ENCODE results near the gene PLSCR3. TPM values are rescaled to one million over a fixed set of nuclear protein-coding genes. Genes with fewer than 3 reads are reported as not detected.

PLSCR3 gene
- total RNA-seq, 2 experiments from 2014 or later = 69.3 to 78.9 TPM

DNA sequence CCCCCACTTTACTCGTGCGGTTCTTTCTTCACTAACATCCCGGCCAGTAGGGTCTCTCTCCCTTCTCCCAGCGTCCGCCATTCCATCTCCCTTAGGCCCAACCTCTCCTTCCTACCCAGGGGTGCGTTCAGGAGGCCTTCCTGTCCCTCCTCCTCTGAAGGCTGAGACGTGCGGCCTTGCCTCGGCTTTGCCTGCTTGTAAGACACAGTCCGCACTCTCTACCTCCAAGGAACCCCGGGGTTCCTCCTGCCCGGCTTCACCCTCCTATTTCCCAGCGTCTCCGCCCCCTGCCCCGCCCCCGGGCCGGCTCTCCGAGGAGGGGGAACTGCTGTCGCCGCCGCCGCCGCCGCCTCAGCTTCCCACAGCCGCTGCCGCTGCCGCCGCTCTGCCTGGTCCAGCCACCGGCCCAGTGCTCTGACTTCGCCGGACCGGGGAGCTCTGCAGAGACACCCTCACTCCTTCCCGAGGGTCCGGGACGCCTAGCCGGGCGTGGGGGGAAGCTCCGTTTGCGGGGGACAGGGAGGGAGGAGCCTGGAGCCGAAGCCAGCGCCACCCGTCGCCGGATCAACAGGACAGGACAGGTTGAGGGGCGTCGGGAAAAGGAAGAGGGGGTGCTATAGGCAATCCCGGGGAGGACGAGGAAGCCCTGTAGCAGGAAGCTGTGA, 43.8 kb upstream of the PLSCR3 start:
- no peaks in the 10 kb centered on the region for H3K9me3 Mint-ChIP-seq (ENCODE audit: low read depth)
- intact Hi-C loops (cut with DNase I, micrococcal nuclease) = loop anchor here (1.0 to 5.0 kb wide), 5 partner anchors 82 to 786 kb away; partner anchors contain the start of genes C17orf100 (in 1 of the 2), KCTD11 (in 1 of the 2), MED31 (in 1 of the 2) and SLC2A4 (in 1 of the 2)
- DNase-seq (peak; percentile 84), ATAC-seq (no peak)
- peaks cover 13% of the 10 kb centered on the region for H3K36me3 Mint-ChIP-seq (ENCODE audit: low read depth)
- H3K27ac Mint-ChIP-seq = peak overlapping the region; percentile 28
- H3K27me3 Mint-ChIP-seq = peaks cover 28% of the 10 kb centered on the region
- peaks cover 37% of the 10 kb centered on the region for H3K4me1 Mint-ChIP-seq
- ChIA-PET CTCF (interaction anchor here (0.5 to 2.5 kb wide), 6 partner anchors 10 to 114 kb away, joined by 3 to 16 read pairs (median 3); partner anchors contain the start of genes SLC35G6, TMEM256 and ZBTB4), POLR2A (interaction anchor here (0.6 to 0.7 kb wide), 2 partner anchors 46 to 245 kb away, joined by 3 read pairs; no protein-coding TSS in a partner anchor)
- peak overlapping the region; percentile 68 for H3K4me3 Mint-ChIP-seq

GRCh38 chr17:7437369-7437863, 43.1 kb upstream of the PLSCR3 start:
- ChIA-PET POLR2A (interaction anchor here (0.6 to 3.1 kb wide), 7 partner anchors 34 to 249 kb away, joined by 3 to 13 read pairs (median 8); partner anchors contain the start of genes MPDU1, POLR2A, TMEM256 and TP53), CTCF (interaction anchor here (0.6 to 3.5 kb wide), 29 partner anchors 8 to 250 kb away, joined by 3 to 27 read pairs (median 4); partner anchors contain the start of genes ACAP1, CHRNB1, NEURL4 and PLSCR3)
- Mint-ChIP-seq H3K36me3 (ENCODE audit: low read depth) (peaks cover 13% of the 10 kb centered on the region), H3K27ac (no peak overlapping the region), H3K4me3 (peak overlapping the region; percentile 92), H3K27me3 (peaks cover 25% of the 10 kb centered on the region), H3K4me1 (peaks cover 37% of the 10 kb centered on the region), H3K9me3 (ENCODE audit: low read depth) (no peaks in the 10 kb centered on the region)
- DNase-seq = no peak
- no peak for ATAC-seq
- intact Hi-C loops (cut with DNase I, micrococcal nuclease) = loop anchor here (1.0 to 5.0 kb wide), 5 partner anchors 81 to 785 kb away; partner anchors contain the start of genes C17orf100 (in 1 of the 2), KCTD11 (in 1 of the 2), MED31 (in 1 of the 2) and SLC2A4 (in 1 of the 2)

DNA sequence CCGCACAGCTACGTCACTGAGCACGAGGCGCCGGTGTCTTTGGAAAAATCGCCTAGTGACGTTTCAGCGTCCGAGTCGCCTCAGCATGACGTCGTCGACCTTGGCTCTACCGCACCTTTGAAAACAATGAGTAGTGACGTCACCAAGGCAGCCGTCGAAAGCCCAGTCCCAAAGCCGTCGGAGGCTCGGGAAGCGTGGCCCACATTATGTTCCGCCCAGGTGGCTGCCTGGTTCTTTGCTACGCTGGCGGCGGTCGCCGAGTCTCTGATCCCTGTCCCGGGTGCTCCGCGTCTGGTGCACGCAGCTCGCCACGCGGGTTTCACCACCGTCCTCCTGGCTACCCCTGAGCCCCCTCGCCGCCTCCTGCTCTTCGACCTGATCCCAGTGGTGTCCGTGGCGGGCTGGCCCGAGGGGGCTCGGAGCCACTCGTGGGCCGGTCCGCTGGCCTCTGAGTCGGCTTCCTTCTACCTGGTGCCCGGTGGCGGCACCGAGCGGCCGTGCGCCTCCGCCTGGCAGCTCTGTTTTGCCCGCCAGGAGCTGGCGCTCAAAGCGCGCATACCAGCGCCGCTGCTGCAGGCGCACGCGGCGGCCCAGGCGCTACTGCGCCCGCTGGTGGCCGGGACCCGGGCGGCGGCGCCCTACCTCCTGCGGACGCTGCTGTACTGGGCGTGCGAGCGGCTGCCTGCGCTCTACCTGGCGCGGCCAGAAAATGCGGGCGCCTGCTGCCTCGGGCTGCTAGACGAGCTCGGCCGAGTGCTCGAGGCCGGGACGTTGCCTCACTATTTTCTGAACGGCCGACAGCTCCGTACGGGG, 42.4 kb upstream of the PLSCR3 start:
- POLR2A ChIA-PET = interaction anchor here (0.5 to 3.1 kb wide), 9 partner anchors 33 to 250 kb away, joined by 3 to 13 read pairs (median 7); partner anchors contain the start of genes MPDU1, POLR2A, TMEM256 and TP53

GRCh38 chr17:7435676-7436555, 41.6 kb upstream of the PLSCR3 start:
- ATAC-seq (peak; percentile 23), DNase-seq (peak; percentile 75)
- peaks cover 37% of the 10 kb centered on the region for H3K4me1 Mint-ChIP-seq
- peaks cover 13% of the 10 kb centered on the region for H3K36me3 Mint-ChIP-seq (ENCODE audit: low read depth)
- CTCF ChIA-PET = interaction anchor here (0.7 to 3.5 kb wide), 22 partner anchors 10 to 251 kb away, joined by 3 to 27 read pairs (median 6); partner anchors contain the start of genes ACAP1, CHRNB1, MPDU1 and NEURL4
- intact Hi-C loops (cut with DNase I, micrococcal nuclease) = loop anchor here (1.0 to 5.0 kb wide), 24 partner anchors 19 to 784 kb away; partner anchors contain the start of genes POLR2A (in 2 of the 2), SENP3 (in 2 of the 2), SLC2A4 (in 2 of the 2) and TMEM256 (in 2 of the 2)
- H3K4me3 Mint-ChIP-seq = peak overlapping the region; percentile 92
- H3K9me3 Mint-ChIP-seq (ENCODE audit: low read depth) = no peaks in the 10 kb centered on the region
- POLR2A ChIA-PET = interaction anchor here (0.5 to 3.1 kb wide), 12 partner anchors 20 to 251 kb away, joined by 3 to 13 read pairs (median 6); partner anchors contain the start of genes MPDU1, POLR2A, TMEM256 and TP53
- peaks cover 17% of the 10 kb centered on the region for H3K27me3 Mint-ChIP-seq
- peak overlapping the region; percentile 92 for H3K27ac Mint-ChIP-seq

More for the DNA sequence above, 42.4 kb upstream of the PLSCR3 start:
- DNase-seq (peak; percentile 92), ATAC-seq (peak; percentile 71)
- peaks cover 13% of the 10 kb centered on the region for H3K36me3 Mint-ChIP-seq (ENCODE audit: low read depth)
- intact Hi-C loops (cut with DNase I, micrococcal nuclease) = loop anchor here (1.0 to 5.0 kb wide), 7 partner anchors 43 to 784 kb away; partner anchors contain the start of genes C17orf100 (in 1 of the 2), KCTD11 (in 1 of the 2), MED31 (in 1 of the 2) and SENP3 (in 1 of the 2)
- peaks cover 37% of the 10 kb centered on the region for H3K4me1 Mint-ChIP-seq
- no peaks in the 10 kb centered on the region for H3K9me3 Mint-ChIP-seq (ENCODE audit: low read depth)
- H3K4me3 Mint-ChIP-seq = peak overlapping the region; percentile 92
- peaks cover 21% of the 10 kb centered on the region for H3K27me3 Mint-ChIP-seq
- CTCF ChIA-PET = interaction anchor here (0.6 to 3.5 kb wide), 33 partner anchors 9 to 250 kb away, joined by 3 to 27 read pairs (median 4); partner anchors contain the start of genes ACAP1, CHRNB1, MPDU1 and NEURL4
- peak overlapping the region; percentile 92 for H3K27ac Mint-ChIP-seq

DNA sequence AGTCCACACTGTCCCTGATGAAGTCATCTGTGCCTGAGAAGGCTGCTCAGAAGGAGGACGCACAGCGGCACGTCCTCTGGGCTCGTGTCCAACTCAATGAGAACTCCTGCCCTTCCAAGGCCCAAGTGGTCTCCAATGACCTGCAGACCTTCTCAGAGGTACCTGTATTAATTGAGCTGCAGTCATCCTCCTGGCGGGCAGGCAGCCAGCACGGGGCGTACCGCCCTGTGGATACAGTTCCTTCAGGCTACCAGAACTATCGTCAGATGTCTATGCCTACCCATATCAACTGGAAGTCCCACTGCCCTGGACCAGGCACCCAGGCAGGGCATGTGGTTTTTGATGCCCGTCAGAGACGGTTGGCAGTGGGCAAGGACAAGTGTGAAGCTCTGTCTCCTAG, 38.0 kb upstream of the PLSCR3 start:
- DNase-seq (no peak), ATAC-seq (no peak)
- POLR2A ChIA-PET = no interaction called here
- peaks cover 2% of the 10 kb centered on the region for H3K36me3 Mint-ChIP-seq (ENCODE audit: low read depth)
- no peak overlapping the region for H3K27ac Mint-ChIP-seq
- intact Hi-C loops (cut with DNase I, micrococcal nuclease) = no loop called here
- no peaks in the 10 kb centered on the region for H3K27me3 Mint-ChIP-seq
- CTCF ChIA-PET = interaction anchor here (0.6 kb wide), 1 partner anchor 151 kb away, joined by 3 read pairs; the partner anchor contains the start of gene SLC2A4
- no peak overlapping the region for H3K4me3 Mint-ChIP-seq
- peaks cover 12% of the 10 kb centered on the region for H3K4me1 Mint-ChIP-seq
- no peaks in the 10 kb centered on the region for H3K9me3 Mint-ChIP-seq (ENCODE audit: low read depth)

- ChIA-PET CTCF (interaction anchor here (0.5 to 0.6 kb wide), 2 partner anchors 61 to 184 kb away, joined by 3 to 5 read pairs; no protein-coding TSS in a partner anchor), POLR2A (no interaction called here)
- ATAC-seq (no peak), DNase-seq (no peak)
- H3K36me3 Mint-ChIP-seq (ENCODE audit: low read depth) = no peaks in the 10 kb centered on the region
- H3K27ac Mint-ChIP-seq = no peak overlapping the region
- intact Hi-C loops (cut with DNase I, micrococcal nuclease) = no loop called here
- no peaks in the 10 kb centered on the region for H3K9me3 Mint-ChIP-seq (ENCODE audit: low read depth)
- H3K4me3 Mint-ChIP-seq = no peak overlapping the region
- no peaks in the 10 kb centered on the region for H3K27me3 Mint-ChIP-seq
- H3K4me1 Mint-ChIP-seq = peaks cover 5% of the 10 kb centered on the region
Measured at GRCh38 chr17:7431231-7431630, 36.9 kb upstream of the PLSCR3 start.

DNA sequence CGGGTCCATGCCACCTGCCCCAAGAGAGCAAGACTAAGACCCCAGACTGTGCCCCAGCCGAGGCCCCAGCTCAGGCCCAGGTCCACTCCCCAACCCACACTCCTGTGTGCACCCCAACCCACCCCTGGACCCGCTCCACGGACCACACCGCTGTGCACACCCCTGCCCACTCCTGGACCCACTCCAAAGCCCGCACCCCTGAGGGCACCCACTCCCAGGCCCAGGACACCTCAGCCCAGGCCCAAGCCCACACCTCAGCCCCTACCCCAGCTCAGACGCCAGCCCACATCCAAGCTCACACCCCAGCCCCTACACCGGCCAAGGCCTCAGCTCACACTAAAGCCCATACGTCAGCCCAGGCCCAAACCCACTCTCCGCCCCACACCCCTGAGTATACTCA, 35.4 kb upstream of the PLSCR3 start:
- POLR2A ChIA-PET = interaction anchor here (0.6 kb wide), 1 partner anchor 51 kb away, joined by 3 read pairs; no protein-coding TSS in a partner anchor
- no peaks in the 10 kb centered on the region for H3K4me1 Mint-ChIP-seq

GRCh38 chr17:7428557-7428956, 34.2 kb upstream of the PLSCR3 start, which contains the start of gene SPEM3:
Gene SPEM3 (plus strand): TSS chr17:7428857. CDS start chr17:7428903, 46 bp downstream.
- ATAC-seq = no peak
- POLR2A ChIA-PET = no interaction called here

More for the DNA sequence above, 35.4 kb upstream of the PLSCR3 start:
- Mint-ChIP-seq H3K9me3 (ENCODE audit: low read depth) (no peaks in the 10 kb centered on the region), H3K4me3 (no peak overlapping the region), H3K27me3 (no peaks in the 10 kb centered on the region), H3K36me3 (ENCODE audit: low read depth) (no peaks in the 10 kb centered on the region), H3K27ac (no peak overlapping the region)
- no peak for ATAC-seq
- intact Hi-C loops (cut with DNase I, micrococcal nuclease) = no loop called here
- CTCF ChIA-PET = no interaction called here
- no peak for DNase-seq

DNA sequence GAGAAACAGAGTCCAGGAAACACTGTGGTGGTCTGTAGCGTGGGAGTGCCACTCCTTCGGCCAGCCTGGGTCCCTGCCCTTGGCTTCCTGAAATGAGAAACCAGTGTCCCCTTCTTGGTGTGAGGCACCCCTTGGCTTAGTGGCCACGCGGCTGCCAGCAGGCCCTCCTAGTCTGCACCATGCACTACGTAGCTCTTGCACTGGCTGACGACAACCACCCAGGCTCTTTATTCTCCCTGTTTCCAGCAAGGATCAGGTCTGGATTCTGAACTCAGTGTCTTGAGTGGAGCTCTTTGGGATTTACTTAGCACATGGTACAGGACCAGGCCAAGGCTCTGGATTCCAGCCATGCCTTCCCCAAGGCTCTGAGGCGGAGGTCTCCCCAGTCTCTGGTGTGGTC, 33.2 kb upstream of the PLSCR3 start:
- CTCF ChIA-PET = no interaction called here
- Mint-ChIP-seq H3K27me3 (no peaks in the 10 kb centered on the region), H3K36me3 (ENCODE audit: low read depth) (no peaks in the 10 kb centered on the region), H3K9me3 (ENCODE audit: low read depth) (no peaks in the 10 kb centered on the region), H3K4me3 (no peak overlapping the region), H3K27ac (no peak overlapping the region), H3K4me1 (no peaks in the 10 kb centered on the region)
- intact Hi-C loops (cut with DNase I, micrococcal nuclease) = no loop called here
- ATAC-seq (no peak), DNase-seq (no peak)
- POLR2A ChIA-PET = interaction anchor here (0.6 kb wide), 1 partner anchor 25 kb away, joined by 3 read pairs; no protein-coding TSS in a partner anchor

More at GRCh38 chr17:7428557-7428956, 34.2 kb upstream of the PLSCR3 start, which contains the start of gene SPEM3:
- CTCF ChIA-PET = interaction anchor here (0.7 kb wide), 1 partner anchor 205 kb away, joined by 4 read pairs; no protein-coding TSS in a partner anchor
- no peak for DNase-seq
- intact Hi-C loops (cut with DNase I, micrococcal nuclease) = no loop called here
- no peaks in the 10 kb centered on the region for H3K4me1 Mint-ChIP-seq
- H3K27me3 Mint-ChIP-seq = no peaks in the 10 kb centered on the region
- H3K36me3 Mint-ChIP-seq (ENCODE audit: low read depth) = no peaks in the 10 kb centered on the region
- no peak within 1 kb of the TSS for H3K27ac Mint-ChIP-seq
- no peak within 1 kb of the TSS for H3K4me3 Mint-ChIP-seq
- H3K9me3 Mint-ChIP-seq (ENCODE audit: low read depth) = no peaks in the 10 kb centered on the region
